Caco-2 (cell line): ENCODE measurements around the gene NFE2L1. TPM values are rescaled to one million over a fixed set of nuclear protein-coding genes. Genes with fewer than 3 reads are reported as not detected.

Source experiments
- BruUV-seq: library from RNA; stranded (reverse); fragments of 400-500 nt; replicated peaks from 2 replicates; lab custom pipeline; 2021; lab: Mats Ljungman, UMichigan
- CTCF ChIA-PET: fragments of 300-600 bp; sonication (Branson Sonifier 250); formaldehyde crosslinking; loops from one replicate; lab custom pipeline; 2022; ENCODE audit warnings: antibody characterized with exemption; lab: Charles Lee
- POLR2A ChIA-PET: fragments of 300-600 bp; sonication (Branson Sonifier 250); formaldehyde crosslinking; loops from one replicate; lab custom pipeline; 2022; ENCODE audit warnings: antibody characterized with exemption; lab: Charles Lee
- DNase-seq, 2 experiments: peaks; one replicate each; pipeline versions ENCODE4 v3.0.0 to v3.0.0-alpha.2; 2020 to 2022
- H3K27me3 ChIP-seq: replicated peaks from 2 replicates; pipeline ENCODE4 v1.6.0; 2011; ENCODE audit warnings: low read length; ENCODE audit not compliant: control insufficient read depth, insufficient read depth
- H3K36me3 ChIP-seq: 2 replicates; pipeline ENCODE4 v1.5.1; 2011; ENCODE audit warnings: low read length; ENCODE audit not compliant: control insufficient read depth, insufficient read depth
- H3K4me1 ChIP-seq: fragments of 250-450 bp; sonication (Bioruptor Pico); 2 replicates; pipeline ENCODE4 v1.5.1; 2020; ENCODE audit warnings: mild to moderate bottlenecking
- H3K4me3 ChIP-seq: 2 replicates; pipeline ENCODE4 v1.5.1; 2011; ENCODE audit warnings: low read depth, mild to moderate bottlenecking, control low read depth, low read length
- H3K9me3 ChIP-seq: fragments of 250-450 bp; sonication (Bioruptor Pico); 2 replicates; pipeline ENCODE4 v1.5.1; 2020; ENCODE audit warnings: mild to moderate bottlenecking, moderate library complexity
- H3K27ac Mint-ChIP-seq: one replicate; pipeline ENCODE4 v1.8.0; 2022; ENCODE audit warnings: mixed read lengths; ENCODE audit not compliant: unreplicated experiment
- H3K27me3 Mint-ChIP-seq: one replicate; pipeline ENCODE4 v1.8.0; 2022; ENCODE audit warnings: mixed read lengths; ENCODE audit not compliant: insufficient read depth, unreplicated experiment
- H3K36me3 Mint-ChIP-seq: one replicate; pipeline ENCODE4 v1.8.0; 2022; ENCODE audit warnings: mild to moderate bottlenecking, mixed read lengths; ENCODE audit not compliant: insufficient read depth, unreplicated experiment
- H3K4me1 Mint-ChIP-seq: one replicate; pipeline ENCODE4 v1.8.0; 2022; ENCODE audit warnings: low read depth, mixed read lengths; ENCODE audit not compliant: unreplicated experiment
- H3K4me3 Mint-ChIP-seq: one replicate; pipeline ENCODE4 v1.8.0; 2022; ENCODE audit warnings: mild to moderate bottlenecking, moderate library complexity, mixed read lengths; ENCODE audit not compliant: unreplicated experiment
- H3K9me3 Mint-ChIP-seq: one replicate; pipeline ENCODE4 v1.8.0; 2022; ENCODE audit warnings: mixed read lengths; ENCODE audit not compliant: unreplicated experiment
- intact Hi-C: fragments of 100-400 bp; cut with micrococcal nuclease; formaldehyde crosslinking; loops from one replicate; pipeline ENCODE4 v1.10.0; 2022; ENCODE audit not compliant: unreplicated experiment
- total RNA-seq: library from RNA; stranded (reverse); gene quantifications from 2 replicates; pipeline ENCODE4 v1.2.3, GENCODE V29; 2022
- TF ChIP-seq, protein P1 (sequence below), 2 experiments: fragments of 200-600 bp in 1 of 2; IDR thresholded peaks; 1 replicate in 1 of 2; 2 replicates in 1 of 2; pipeline versions ENCODE4 v1.5.1 to v1.8.0; 2011 to 2022; ENCODE audit warnings: antibody characterized with exemption in 1 of 2, control low read depth in 1 of 2, inconsistent platforms in 1 of 2, low read depth in 1 of 2, low read length in 1 of 2, mild to moderate bottlenecking in 1 of 2, moderate library complexity in 1 of 2; ENCODE audit not compliant: insufficient read depth in 1 of 2, severe bottlenecking in 1 of 2, unreplicated experiment in 1 of 2

The NFE2L1 gene
- total RNA-seq, 1 experiment from 2014 or later, result 356 TPM

DNA sequence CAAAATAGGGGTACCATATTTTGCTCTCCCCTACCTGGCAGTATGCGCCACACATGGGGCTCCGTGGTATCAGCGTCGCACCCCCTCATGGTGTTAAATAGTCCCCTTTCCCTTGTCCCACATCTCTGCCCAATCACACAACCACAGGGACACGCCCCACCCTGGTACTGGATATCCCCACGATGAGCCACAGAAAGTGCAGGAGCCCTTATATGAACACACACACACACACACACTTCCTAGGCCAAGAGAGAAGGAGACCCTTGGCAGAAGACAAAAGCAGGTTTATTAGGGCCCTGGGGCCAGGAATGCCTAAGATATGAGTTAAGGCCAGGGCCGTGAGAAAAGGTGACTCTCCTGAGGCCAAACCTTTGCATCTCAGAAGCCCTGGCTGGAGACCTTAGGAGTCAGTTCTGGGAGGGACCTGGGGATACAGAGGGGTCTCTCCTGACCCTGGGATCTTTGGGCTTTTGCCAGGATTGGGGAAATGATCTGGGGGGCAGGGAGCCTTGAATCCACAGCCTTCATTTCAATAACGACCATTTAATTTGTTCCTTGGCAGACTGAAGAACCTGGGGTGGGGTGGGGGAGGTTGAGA lies 22.2 kb upstream of the NFE2L1 start:
- BruUV-seq, result no TSS peak
- peaks cover 17% of the 10 kb centered on the region for H3K27me3 Mint-ChIP-seq
- H3K36me3 ChIP-seq, result no peaks in the 10 kb centered on the region
- peak; percentile 62 to 77 for DNase-seq
- intact Hi-C loops, result loop anchor here (1.0 to 10.0 kb wide), 13 partner anchors 11 to 593 kb away; partner anchors contain the start of genes CBX1, COPZ2 and NFE2L1
- peaks cover 34% of the 10 kb centered on the region for H3K4me1 Mint-ChIP-seq
- H3K9me3 ChIP-seq, result no peaks in the 10 kb centered on the region
- POLR2A ChIA-PET, result interaction anchor here (0.6 to 3.4 kb wide), 11 partner anchors 21 to 375 kb away, joined by 3 to 46 read pairs (median 3); partner anchors contain the start of genes NFE2L1, PNPO and SNX11
- CTCF ChIA-PET, result interaction anchor here (0.6 to 3.6 kb wide), 77 partner anchors 8 to 1389 kb away, joined by 3 to 225 read pairs (median 5); partner anchors contain the start of genes CBX1, CDK5RAP3, LRRC46 and MRPL10
- peak overlapping the region; percentile 87 for H3K4me3 Mint-ChIP-seq
- H3K4me3 ChIP-seq, result peak overlapping the region; percentile 43
- H3K27ac Mint-ChIP-seq, result peak overlapping the region; percentile 89
- peaks cover 5% of the 10 kb centered on the region for H3K27me3 ChIP-seq
- no peaks in the 10 kb centered on the region for H3K9me3 Mint-ChIP-seq
- peaks cover 13% of the 10 kb centered on the region for H3K36me3 Mint-ChIP-seq
- TF ChIP-seq, protein P1, sequence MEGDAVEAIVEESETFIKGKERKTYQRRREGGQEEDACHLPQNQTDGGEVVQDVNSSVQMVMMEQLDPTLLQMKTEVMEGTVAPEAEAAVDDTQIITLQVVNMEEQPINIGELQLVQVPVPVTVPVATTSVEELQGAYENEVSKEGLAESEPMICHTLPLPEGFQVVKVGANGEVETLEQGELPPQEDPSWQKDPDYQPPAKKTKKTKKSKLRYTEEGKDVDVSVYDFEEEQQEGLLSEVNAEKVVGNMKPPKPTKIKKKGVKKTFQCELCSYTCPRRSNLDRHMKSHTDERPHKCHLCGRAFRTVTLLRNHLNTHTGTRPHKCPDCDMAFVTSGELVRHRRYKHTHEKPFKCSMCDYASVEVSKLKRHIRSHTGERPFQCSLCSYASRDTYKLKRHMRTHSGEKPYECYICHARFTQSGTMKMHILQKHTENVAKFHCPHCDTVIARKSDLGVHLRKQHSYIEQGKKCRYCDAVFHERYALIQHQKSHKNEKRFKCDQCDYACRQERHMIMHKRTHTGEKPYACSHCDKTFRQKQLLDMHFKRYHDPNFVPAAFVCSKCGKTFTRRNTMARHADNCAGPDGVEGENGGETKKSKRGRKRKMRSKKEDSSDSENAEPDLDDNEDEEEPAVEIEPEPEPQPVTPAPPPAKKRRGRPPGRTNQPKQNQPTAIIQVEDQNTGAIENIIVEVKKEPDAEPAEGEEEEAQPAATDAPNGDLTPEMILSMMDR (IDR thresholded peaks at IDR 0.05; ENCODE audit: insufficient read depth in 1 of 2, low read depth in 1 of 2, low read length in 1 of 2, severe bottlenecking in 1 of 2, unreplicated experiment in 1 of 2), result no peak
- H3K4me1 ChIP-seq, result peaks cover 26% of the 10 kb centered on the region

DNA sequence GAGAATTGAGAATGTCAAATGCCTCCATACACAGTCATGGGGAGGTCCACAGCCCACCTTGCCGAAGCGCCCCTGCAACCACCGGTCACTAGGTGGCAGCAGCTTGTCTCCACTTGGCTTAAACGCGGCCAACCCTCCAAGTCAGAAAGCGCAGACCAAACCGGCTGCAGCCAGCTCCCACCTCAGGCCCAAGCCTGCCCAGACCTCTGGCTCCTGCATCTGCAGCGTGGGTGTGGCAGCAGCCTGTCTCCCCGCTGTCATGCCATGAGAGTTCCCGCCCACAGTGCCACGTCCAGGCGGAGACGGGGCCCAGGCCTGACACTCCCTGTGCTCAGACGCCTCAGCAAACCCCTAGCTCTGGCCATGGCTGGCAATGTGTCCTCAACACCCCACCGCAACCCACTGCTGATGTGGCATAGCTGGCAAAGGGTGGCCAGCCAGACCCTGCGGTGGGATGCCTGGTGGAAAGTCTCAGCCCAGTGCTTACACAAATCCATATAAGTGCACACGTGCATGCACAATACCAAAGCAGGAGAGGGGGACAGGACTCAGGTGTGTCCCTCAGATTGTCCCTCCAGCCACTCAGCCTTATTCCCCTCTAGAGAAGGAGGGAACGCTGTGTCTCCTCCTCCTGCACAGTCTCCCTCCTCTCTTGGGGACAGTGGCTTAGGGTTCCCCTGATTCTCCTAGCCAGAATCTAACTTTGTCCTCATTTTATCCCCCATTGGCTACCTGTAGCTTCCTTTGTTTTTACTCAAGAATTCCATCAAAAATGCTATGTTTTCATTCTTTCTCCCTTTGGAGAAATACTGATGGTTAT lies 21.4 kb upstream of the NFE2L1 start:
- peaks cover 15% of the 10 kb centered on the region for H3K27me3 Mint-ChIP-seq
- ChIA-PET CTCF (interaction anchor here (0.5 to 3.6 kb wide), 51 partner anchors 8 to 668 kb away, joined by 3 to 225 read pairs (median 5); partner anchors contain the start of genes CBX1, CDK5RAP3, LRRC46 and MRPL10), POLR2A (interaction anchor here (1.0 to 3.4 kb wide), 4 partner anchors 21 to 81 kb away, joined by 3 to 46 read pairs (median 4); partner anchors contain the start of genes NFE2L1 and SNX11)
- BruUV-seq, result no TSS peak
- peak overlapping the region; percentile 87 for H3K4me3 Mint-ChIP-seq
- intact Hi-C loops, result loop anchor here (1.0 to 10.0 kb wide), 5 partner anchors 42 to 431 kb away; no protein-coding TSS in a partner anchor
- Histone ChIP-seq H3K36me3 (no peaks in the 10 kb centered on the region), H3K27me3 (peaks cover 5% of the 10 kb centered on the region), H3K9me3 (no peaks in the 10 kb centered on the region), H3K4me1 (peaks cover 26% of the 10 kb centered on the region), H3K4me3 (no peak overlapping the region)
- H3K4me1 Mint-ChIP-seq, result peaks cover 34% of the 10 kb centered on the region
- DNase-seq, result peak; percentile 97
- H3K27ac Mint-ChIP-seq, result peak overlapping the region; percentile 89
- TF ChIP-seq, protein P1 (IDR thresholded peaks at IDR 0.05; ENCODE audit: insufficient read depth in 1 of 2, low read depth in 1 of 2, low read length in 1 of 2, severe bottlenecking in 1 of 2, unreplicated experiment in 1 of 2), result peak; percentile 100
- H3K36me3 Mint-ChIP-seq, result peaks cover 13% of the 10 kb centered on the region
- no peaks in the 10 kb centered on the region for H3K9me3 Mint-ChIP-seq
